K562 (cell line): Measurements from ENCODE around the gene NAXD.

ENCODE experiments used
- CBX8 ChIP-seq: fragments of 200-600 bp; sonication (generic); IDR thresholded peaks from 2 replicates; pipeline ENCODE4 v1.6.1; 2012; ENCODE audit warnings: borderline replicate concordance, mixed run types, low read depth, mild to moderate bottlenecking, moderate library complexity, mixed read lengths, low read length, control low read depth, inconsistent platforms; ENCODE audit not compliant: poor library complexity, severe bottlenecking; ENCODE audit errors: extremely low read depth
- GABPB1 ChIP-seq: sonication (generic); formaldehyde crosslinking; IDR thresholded peaks from 2 replicates; pipeline ENCODE4 v1.8.0; 2022; ENCODE audit warnings: mild to moderate bottlenecking, missing genetic modification reagents
- NR2C2 ChIP-seq, 2 experiments: fragments of 200-800 bp in 1 of 2; sonication (Bioruptor generic) in 1 of 2; sonication (generic) in 1 of 2; formaldehyde crosslinking in 1 of 2; IDR thresholded peaks; 2 replicates each; pipeline versions ENCODE4 v1.6.1 to v1.8.0; 2016 to 2022; ENCODE audit warnings: mild to moderate bottlenecking in 1 of 2, missing compliant biosample characterization in 1 of 2, missing genetic modification characterization in 1 of 2, missing genetic modification reagents in 1 of 2
- SMAD4 ChIP-seq: fragments of 250-450 bp; sonication (Bioruptor Pico); conservative IDR thresholded peaks from 2 replicates; pipeline ENCODE4 v1.8.0; 2021; ENCODE audit warnings: inconsistent platforms, mild to moderate bottlenecking, moderate library complexity
- U2AF2 ChIP-seq: fragments of 200-400 bp; formaldehyde crosslinking; optimal IDR thresholded peaks from 2 replicates; pipeline ENCODE3; 2017; ENCODE audit warnings: low read depth, mild to moderate bottlenecking, low read length
- TF ChIP-seq, protein P1 (sequence below): fragments of 450-650 bp; IDR thresholded peaks from 2 replicates; pipeline ENCODE4 v1.6.1; 2018; ENCODE audit warnings: mild to moderate bottlenecking, low read depth; ENCODE audit not compliant: partially characterized antibody
- TF ChIP-seq, protein P2 (sequence below), 3 experiments: IDR thresholded peaks in 2 of 3; conservative IDR thresholded peaks in 1 of 3; 2 replicates each; pipeline ENCODE4 v1.5.1; 2011 to 2012; ENCODE audit warnings: low read length in 3 of 3, mild to moderate bottlenecking in 3 of 3, control low read depth in 2 of 3, improper control_type of control experiment in 1 of 3, inconsistent platforms in 1 of 3, low read depth in 1 of 3, mixed read lengths in 1 of 3, moderate library complexity in 1 of 3; ENCODE audit not compliant: insufficient read depth in 2 of 3
- TF ChIP-seq, protein P3 (sequence below), 2 experiments: fragments of 450-650 bp; formaldehyde crosslinking in 1 of 2; IDR thresholded peaks; 2 replicates each; pipeline versions ENCODE4 v1.4.0 to v1.6.1; 2014 to 2020; ENCODE audit warnings: mild to moderate bottlenecking in 2 of 2, borderline replicate concordance in 1 of 2, low read depth in 1 of 2

DNA sequence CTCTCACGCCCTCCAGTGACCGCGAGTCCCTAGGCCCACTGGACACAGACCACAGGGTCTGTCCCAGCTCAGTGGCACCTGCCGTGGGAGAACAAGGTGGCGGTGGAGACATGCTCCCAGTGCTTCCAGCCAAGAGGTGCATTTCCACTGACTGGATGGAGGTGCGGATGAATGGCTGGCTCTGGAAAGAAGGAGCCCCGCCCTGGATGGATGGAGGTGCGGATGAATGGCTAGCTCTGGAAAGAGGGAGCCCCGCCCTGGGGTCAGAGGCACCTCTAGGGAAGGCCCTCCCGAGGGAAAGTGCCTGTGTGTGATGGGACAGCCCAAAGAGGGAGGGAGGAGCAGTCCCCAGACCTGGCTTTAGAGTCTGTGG is 32.0 kb downstream of the NAXD start:
- TF ChIP-seq, protein P1, sequence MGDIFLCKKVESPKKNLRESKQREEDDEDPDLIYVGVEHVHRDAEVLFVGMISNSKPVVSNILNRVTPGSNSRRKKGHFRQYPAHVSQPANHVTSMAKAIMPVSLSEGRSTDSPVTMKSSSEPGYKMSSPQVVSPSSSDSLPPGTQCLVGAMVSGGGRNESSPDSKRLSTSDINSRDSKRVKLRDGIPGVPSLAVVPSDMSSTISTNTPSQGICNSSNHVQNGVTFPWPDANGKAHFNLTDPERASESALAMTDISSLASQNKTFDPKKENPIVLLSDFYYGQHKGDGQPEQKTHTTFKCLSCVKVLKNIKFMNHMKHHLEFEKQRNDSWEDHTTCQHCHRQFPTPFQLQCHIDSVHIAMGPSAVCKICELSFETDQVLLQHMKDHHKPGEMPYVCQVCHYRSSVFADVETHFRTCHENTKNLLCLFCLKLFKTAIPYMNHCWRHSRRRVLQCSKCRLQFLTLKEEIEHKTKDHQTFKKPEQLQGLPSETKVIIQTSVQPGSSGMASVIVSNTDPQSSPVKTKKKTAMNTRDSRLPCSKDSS, result no peak
- TF ChIP-seq, protein P2, sequence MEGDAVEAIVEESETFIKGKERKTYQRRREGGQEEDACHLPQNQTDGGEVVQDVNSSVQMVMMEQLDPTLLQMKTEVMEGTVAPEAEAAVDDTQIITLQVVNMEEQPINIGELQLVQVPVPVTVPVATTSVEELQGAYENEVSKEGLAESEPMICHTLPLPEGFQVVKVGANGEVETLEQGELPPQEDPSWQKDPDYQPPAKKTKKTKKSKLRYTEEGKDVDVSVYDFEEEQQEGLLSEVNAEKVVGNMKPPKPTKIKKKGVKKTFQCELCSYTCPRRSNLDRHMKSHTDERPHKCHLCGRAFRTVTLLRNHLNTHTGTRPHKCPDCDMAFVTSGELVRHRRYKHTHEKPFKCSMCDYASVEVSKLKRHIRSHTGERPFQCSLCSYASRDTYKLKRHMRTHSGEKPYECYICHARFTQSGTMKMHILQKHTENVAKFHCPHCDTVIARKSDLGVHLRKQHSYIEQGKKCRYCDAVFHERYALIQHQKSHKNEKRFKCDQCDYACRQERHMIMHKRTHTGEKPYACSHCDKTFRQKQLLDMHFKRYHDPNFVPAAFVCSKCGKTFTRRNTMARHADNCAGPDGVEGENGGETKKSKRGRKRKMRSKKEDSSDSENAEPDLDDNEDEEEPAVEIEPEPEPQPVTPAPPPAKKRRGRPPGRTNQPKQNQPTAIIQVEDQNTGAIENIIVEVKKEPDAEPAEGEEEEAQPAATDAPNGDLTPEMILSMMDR (IDR thresholded peaks at IDR 0.05 in 2 of 3, conservative IDR thresholded peaks at IDR 0.05 in 1 of 3; ENCODE audit: insufficient read depth in 2 of 3, low read depth in 1 of 3, low read length in 3 of 3), result no peak
- TF ChIP-seq CBX8, result no peak
- no peak for TF ChIP-seq NR2C2 (CRISPR knock-in tag; IDR thresholded peaks at IDR 0.05)
- TF ChIP-seq NR2C2 (tag; IDR thresholded peaks at IDR 0.05), result no peak
- TF ChIP-seq, protein P3, sequence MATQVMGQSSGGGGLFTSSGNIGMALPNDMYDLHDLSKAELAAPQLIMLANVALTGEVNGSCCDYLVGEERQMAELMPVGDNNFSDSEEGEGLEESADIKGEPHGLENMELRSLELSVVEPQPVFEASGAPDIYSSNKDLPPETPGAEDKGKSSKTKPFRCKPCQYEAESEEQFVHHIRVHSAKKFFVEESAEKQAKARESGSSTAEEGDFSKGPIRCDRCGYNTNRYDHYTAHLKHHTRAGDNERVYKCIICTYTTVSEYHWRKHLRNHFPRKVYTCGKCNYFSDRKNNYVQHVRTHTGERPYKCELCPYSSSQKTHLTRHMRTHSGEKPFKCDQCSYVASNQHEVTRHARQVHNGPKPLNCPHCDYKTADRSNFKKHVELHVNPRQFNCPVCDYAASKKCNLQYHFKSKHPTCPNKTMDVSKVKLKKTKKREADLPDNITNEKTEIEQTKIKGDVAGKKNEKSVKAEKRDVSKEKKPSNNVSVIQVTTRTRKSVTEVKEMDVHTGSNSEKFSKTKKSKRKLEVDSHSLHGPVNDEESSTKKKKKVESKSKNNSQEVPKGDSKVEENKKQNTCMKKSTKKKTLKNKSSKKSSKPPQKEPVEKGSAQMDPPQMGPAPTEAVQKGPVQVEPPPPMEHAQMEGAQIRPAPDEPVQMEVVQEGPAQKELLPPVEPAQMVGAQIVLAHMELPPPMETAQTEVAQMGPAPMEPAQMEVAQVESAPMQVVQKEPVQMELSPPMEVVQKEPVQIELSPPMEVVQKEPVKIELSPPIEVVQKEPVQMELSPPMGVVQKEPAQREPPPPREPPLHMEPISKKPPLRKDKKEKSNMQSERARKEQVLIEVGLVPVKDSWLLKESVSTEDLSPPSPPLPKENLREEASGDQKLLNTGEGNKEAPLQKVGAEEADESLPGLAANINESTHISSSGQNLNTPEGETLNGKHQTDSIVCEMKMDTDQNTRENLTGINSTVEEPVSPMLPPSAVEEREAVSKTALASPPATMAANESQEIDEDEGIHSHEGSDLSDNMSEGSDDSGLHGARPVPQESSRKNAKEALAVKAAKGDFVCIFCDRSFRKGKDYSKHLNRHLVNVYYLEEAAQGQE (IDR thresholded peaks at IDR 0.05; ENCODE audit: borderline replicate concordance), result no peak
- TF ChIP-seq, protein P3 (CRISPR knock-in tag; IDR thresholded peaks at IDR 0.05; ENCODE audit: low read depth), result no peak
- no peak for TF ChIP-seq SMAD4 (CRISPR knock-in tag)
- no peak for TF ChIP-seq GABPB1 (CRISPR knock-in tag)
- no peak for TF ChIP-seq U2AF2
